ENCODE measurements around the gene KHDC4.

- TF ChIP-seq CTCF (IDR thresholded peaks at IDR 0.05; ENCODE audit: extremely low read depth in 1 of 2, insufficient read depth in 1 of 2, low read depth in 1 of 2, low read length in 2 of 2) (no peak), MYC (IDR thresholded peaks at IDR 0.05; ENCODE audit: low read depth, low read length) (no peak)
Measured at GRCh38 chr1:155929057-155929456, 5.2 kb downstream of the KHDC4 start.

Measured in endothelial cell of umbilical vein (primary cell).